ENCODE measurements around the gene EFEMP2.

DNA sequence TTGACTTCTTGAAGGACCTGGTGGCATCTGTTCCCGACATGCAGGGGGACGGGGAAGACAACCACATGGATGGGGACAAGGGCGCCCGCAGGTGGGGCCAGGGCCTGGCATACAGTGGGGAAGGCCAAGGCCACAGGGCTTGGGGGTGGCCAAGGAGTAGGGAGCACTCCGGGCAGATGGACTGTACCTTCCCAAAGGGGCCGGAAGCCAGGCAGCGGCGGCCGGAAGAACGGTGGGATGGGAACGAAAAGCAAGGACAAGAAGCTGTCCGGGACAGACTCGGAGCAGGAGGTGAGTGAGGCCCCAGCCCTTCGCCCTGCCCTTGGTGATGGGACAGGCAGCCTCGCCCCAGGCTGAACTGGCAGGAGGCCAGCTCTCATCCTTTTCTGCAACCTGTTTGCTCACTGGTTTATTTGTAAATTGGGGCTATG lies 47.8 kb upstream of the EFEMP2 start:
- TF ChIP-seq, protein P1, sequence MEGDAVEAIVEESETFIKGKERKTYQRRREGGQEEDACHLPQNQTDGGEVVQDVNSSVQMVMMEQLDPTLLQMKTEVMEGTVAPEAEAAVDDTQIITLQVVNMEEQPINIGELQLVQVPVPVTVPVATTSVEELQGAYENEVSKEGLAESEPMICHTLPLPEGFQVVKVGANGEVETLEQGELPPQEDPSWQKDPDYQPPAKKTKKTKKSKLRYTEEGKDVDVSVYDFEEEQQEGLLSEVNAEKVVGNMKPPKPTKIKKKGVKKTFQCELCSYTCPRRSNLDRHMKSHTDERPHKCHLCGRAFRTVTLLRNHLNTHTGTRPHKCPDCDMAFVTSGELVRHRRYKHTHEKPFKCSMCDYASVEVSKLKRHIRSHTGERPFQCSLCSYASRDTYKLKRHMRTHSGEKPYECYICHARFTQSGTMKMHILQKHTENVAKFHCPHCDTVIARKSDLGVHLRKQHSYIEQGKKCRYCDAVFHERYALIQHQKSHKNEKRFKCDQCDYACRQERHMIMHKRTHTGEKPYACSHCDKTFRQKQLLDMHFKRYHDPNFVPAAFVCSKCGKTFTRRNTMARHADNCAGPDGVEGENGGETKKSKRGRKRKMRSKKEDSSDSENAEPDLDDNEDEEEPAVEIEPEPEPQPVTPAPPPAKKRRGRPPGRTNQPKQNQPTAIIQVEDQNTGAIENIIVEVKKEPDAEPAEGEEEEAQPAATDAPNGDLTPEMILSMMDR (conservative IDR thresholded peaks at IDR 0.05; ENCODE audit: low read length): no peak
- TF ChIP-seq EZH2phosphoT487 (IDR thresholded peaks at IDR 0.05; ENCODE audit: borderline replicate concordance, low read depth, low read length): no peak
